K562 (cell line): ENCODE data around the gene MAGEA4. TPM values are rescaled to one million over a fixed set of nuclear protein-coding genes. Genes with fewer than 3 reads are reported as not detected.

Experiments used
- ATAC-seq: fragments of 200-7000 bp; cut with Tn5 transposase; 3 replicates; pipeline ENCODE4 v1.9.1; 2020; ENCODE audit warnings: moderate library complexity
- BruUV-seq: library from RNA; stranded (reverse); fragments of 400-500 nt; replicated peaks from 2 replicates; lab custom pipeline; 2021; lab: Mats Ljungman, UMichigan
- CTCF ChIA-PET: fragments of 300-600 bp; formaldehyde crosslinking; extraction: SDS; loops from one replicate; lab custom pipeline; 2021; ENCODE audit warnings: low intra/inter-chr PET ratio; lab: Yijun Ruan, JAX
- POLR2A ChIA-PET: fragments of 300-600, 350-650 bp; sonication (Branson Sonifier 250); formaldehyde crosslinking; extraction: SDS; loops from one replicate; lab custom pipeline; 2021; ENCODE audit warnings: antibody characterized with exemption, inconsistent platforms; lab: Yijun Ruan, JAX
- DNase-seq, 4 experiments: peaks; one replicate each; pipeline versions ENCODE4 v3.0.0 to v3.0.0-alpha.2; 2011 to 2018; ENCODE audit warnings: low spot score in 3 of 4, mixed read lengths in 3 of 4; ENCODE audit errors: extremely low read depth in 1 of 4
- FAIRE-seq: peaks from 2 replicates; lab custom pipeline; 2011; peaks lifted over from hg19 to GRCh38; lab: Jason Lieb, UNC
- H2AFZ ChIP-seq: 2 replicates; pipeline ENCODE4 v1.6.0; 2011; ENCODE audit warnings: low read depth, low read length, control low read depth, inconsistent platforms
- H3K27ac ChIP-seq: fragments of 200-600 bp; 3 replicates; pipeline ENCODE4 v1.8.0; 2011; ENCODE audit warnings: low read depth, mild to moderate bottlenecking, control low read depth, inconsistent platforms, low read length, moderate library complexity, mixed read lengths; ENCODE audit errors: extremely low read depth
- H3K27me3 ChIP-seq, 2 experiments: fragments of 300-600 bp in 1 of 2; 2 replicates in 1 of 2; 3 replicates in 1 of 2; pipeline versions ENCODE4 v1.6.0 to v1.8.0; 2011; ENCODE audit warnings: inconsistent platforms in 2 of 2, low read length in 2 of 2, mild to moderate bottlenecking in 1 of 2, mixed read lengths in 1 of 2, moderate library complexity in 1 of 2; ENCODE audit not compliant: control insufficient read depth in 2 of 2, insufficient read depth in 2 of 2
- H3K36me3 ChIP-seq: fragments of 300-600 bp; 3 replicates; pipeline ENCODE4 v1.8.0; 2011; ENCODE audit warnings: mild to moderate bottlenecking, low read length, inconsistent platforms; ENCODE audit not compliant: control insufficient read depth, insufficient read depth
- H3K4me1 ChIP-seq, 2 experiments: fragments of 200-600 bp in 1 of 2; replicated peaks in 1 of 2; 2 replicates in 1 of 2; 3 replicates in 1 of 2; pipeline versions ENCODE4 v1.5.1 to v1.8.0; 2011; ENCODE audit warnings: inconsistent platforms in 2 of 2, low read length in 2 of 2, mild to moderate bottlenecking in 1 of 2, mixed read lengths in 1 of 2, moderate library complexity in 1 of 2; ENCODE audit not compliant: control insufficient read depth in 2 of 2, insufficient read depth in 2 of 2
- H3K4me2 ChIP-seq: 2 replicates; pipeline ENCODE4 v1.6.1; 2011; ENCODE audit warnings: low read length, control low read depth, inconsistent platforms, mixed read lengths; ENCODE audit not compliant: insufficient read depth
- H3K4me3 ChIP-seq: fragments of 200-600 bp; sonication (generic), shearing (Covaris generic); 2 replicates; pipeline ENCODE4 v1.5.1; 2016; ENCODE audit warnings: control low read depth, inconsistent platforms
- H3K79me2 ChIP-seq: fragments of 200-600 bp; 3 replicates; pipeline ENCODE4 v1.8.0; 2011; ENCODE audit warnings: low read length, inconsistent platforms; ENCODE audit not compliant: control insufficient read depth, insufficient read depth
- H3K9ac ChIP-seq, 2 experiments: 2 replicates each; pipeline versions ENCODE4 v1.6.0 to v1.6.1; 2011; ENCODE audit warnings: low read depth in 2 of 2, low read length in 2 of 2, control low read depth in 1 of 2, inconsistent platforms in 1 of 2, mild to moderate bottlenecking in 1 of 2, mixed read lengths in 1 of 2; ENCODE audit not compliant: insufficient read depth in 1 of 2
- H3K9me1 ChIP-seq: one replicate; pipeline ENCODE4 v1.6.0; 2011; ENCODE audit warnings: inconsistent platforms, mild to moderate bottlenecking, low read length, moderate library complexity; ENCODE audit not compliant: control insufficient read depth, insufficient read depth
- H3K9me3 ChIP-seq: replicated peaks from 2 replicates; pipeline ENCODE4 v1.5.1; 2011; ENCODE audit warnings: low read depth, low read length, inconsistent platforms; ENCODE audit not compliant: control insufficient read depth, insufficient read depth
- H4K20me1 ChIP-seq: replicated peaks from 2 replicates; pipeline ENCODE4 v1.6.1; 2011; ENCODE audit warnings: low read length, inconsistent platforms, mixed read lengths; ENCODE audit not compliant: control insufficient read depth, insufficient read depth
- DMBX1 ChIP-seq: fragments of 250-450 bp; sonication (Bioruptor Pico); IDR thresholded peaks from 2 replicates; pipeline ENCODE4 v1.8.0; 2022; ENCODE audit warnings: inconsistent platforms, mild to moderate bottlenecking, moderate library complexity, borderline replicate concordance
- ETV6 ChIP-seq, 3 experiments: fragments of 150-350 bp in 1 of 3; sonication (generic) in 1 of 3; formaldehyde crosslinking in 1 of 3; IDR thresholded peaks; 2 replicates each; pipeline versions ENCODE4 v1.6.1 to v1.8.0; 2014 to 2022; ENCODE audit warnings: borderline replicate concordance in 2 of 3, low read depth in 2 of 3, antibody characterized with exemption in 1 of 3, low read length in 1 of 3, mild to moderate bottlenecking in 1 of 3, missing genetic modification reagents in 1 of 3
- FOXK1 ChIP-seq: sonication (generic); formaldehyde crosslinking; IDR thresholded peaks from 2 replicates; pipeline ENCODE4 v1.8.0; 2022; ENCODE audit warnings: missing genetic modification reagents, mild to moderate bottlenecking, borderline replicate concordance
- GMEB1 ChIP-seq: fragments of 250-450 bp; sonication (Bioruptor Pico); IDR thresholded peaks from 2 replicates; pipeline ENCODE4 v1.4.0; 2020; ENCODE audit warnings: mild to moderate bottlenecking
- GTF2F1 ChIP-seq: IDR thresholded peaks from 2 replicates; pipeline ENCODE4 v1.6.1; 2011; ENCODE audit warnings: low read depth, low read length, improper control_type of control experiment
- MIER1 ChIP-seq: fragments of 450-650 bp; IDR thresholded peaks from 2 replicates; pipeline ENCODE4 v1.6.1; 2016; ENCODE audit warnings: antibody characterized with exemption, mild to moderate bottlenecking, low read depth
- NFIX ChIP-seq: fragments of 250-450 bp; sonication (Bioruptor Pico); IDR thresholded peaks from 2 replicates; pipeline ENCODE4 v1.4.0; 2020; ENCODE audit warnings: low read depth, mild to moderate bottlenecking, moderate library complexity
- OTX1 ChIP-seq: fragments of 450-650 bp; formaldehyde crosslinking; IDR thresholded peaks from 2 replicates; pipeline ENCODE4 v1.4.0; 2022; ENCODE audit warnings: mild to moderate bottlenecking
- RCOR1 ChIP-seq, 2 experiments: IDR thresholded peaks; 2 replicates each; pipeline ENCODE4 v1.6.1; 2012; ENCODE audit warnings: low read depth in 2 of 2, low read length in 2 of 2, borderline replicate concordance in 1 of 2, improper control_type of control experiment in 1 of 2
- SMAD1 ChIP-seq: fragments of 150-350 bp; IDR thresholded peaks from 2 replicates; pipeline ENCODE4 v1.6.1; 2014; ENCODE audit warnings: low read length, low read depth; ENCODE audit not compliant: partially characterized antibody
- SMAD2 ChIP-seq: fragments of 150-350 bp; IDR thresholded peaks from 2 replicates; pipeline ENCODE4 v1.6.1; 2014; ENCODE audit warnings: low read depth, mild to moderate bottlenecking, low read length
- TRIM24 ChIP-seq, 2 experiments: fragments of 450-650 bp; IDR thresholded peaks; 2 replicates each; pipeline ENCODE4 v1.6.1; 2016
- TSHZ1 ChIP-seq: fragments of 250-450 bp; sonication (Bioruptor Pico); IDR thresholded peaks from 2 replicates; pipeline ENCODE4 v1.4.0; 2020; ENCODE audit warnings: mild to moderate bottlenecking, moderate library complexity
- USF2 ChIP-seq: sonication (generic); formaldehyde crosslinking; IDR thresholded peaks from 2 replicates; pipeline ENCODE4 v1.5.0; 2020; ENCODE audit warnings: missing genetic modification reagents
- ZNF217 ChIP-seq: sonication (generic); formaldehyde crosslinking; IDR thresholded peaks from 2 replicates; pipeline ENCODE4 v1.8.0; 2022; ENCODE audit warnings: mild to moderate bottlenecking, missing genetic modification reagents
- ZNF3 ChIP-seq: fragments of 250-450 bp; sonication (Bioruptor Pico); IDR thresholded peaks from 2 replicates; pipeline ENCODE4 v1.5.0; 2021; ENCODE audit warnings: mild to moderate bottlenecking, moderate library complexity
- ZNF384 ChIP-seq: IDR thresholded peaks from 2 replicates; pipeline ENCODE4 v1.6.1; 2012; ENCODE audit warnings: low read depth, low read length, improper control_type of control experiment
- ZSCAN32 ChIP-seq: fragments of 450-650 bp; formaldehyde crosslinking; IDR thresholded peaks from 2 replicates; pipeline ENCODE4 v1.4.0; 2020; ENCODE audit warnings: mild to moderate bottlenecking, moderate library complexity
- WGBS: fragments of 100-300 bp; shearing (Covaris generic); methylation state at CpG from one replicate; pipeline ENCODE4 v1.1.6; 2016; ENCODE audit warnings: low coverage, mixed read lengths; ENCODE audit not compliant: insufficient coverage; ENCODE audit errors: missing lambda C conversion rate; 5-methylcytosine and 5-hydroxymethylcytosine counted together
- in situ Hi-C: fragments of 300-500 bp; cut with MboI; formaldehyde crosslinking; loops from 4 replicates; pipeline ENCODE4 v1.15.0; 2018; ENCODE audit warnings: inconsistent platforms, mixed read lengths
- intact Hi-C: fragments of 100-400 bp; cut with micrococcal nuclease; formaldehyde crosslinking; loops from 2 replicates; pipeline ENCODE4 v1.14.2; 2022
- polyA plus RNA-seq, 8 experiments: library from polyadenylated mRNA; depleted of rRNA in 4 of 8; stranded (reverse) in 5 of 8; unstranded in 3 of 8; fragments of >200 nt; fragmentation: Nextera tagmentation in 2 of 8; fragmentation: Illumina TruSeq in 1 of 8; extraction: Ambion mirVana in 2 of 8; extraction: Trizol in 1 of 8; gene quantifications; 2 replicates each; pipeline versions ENCODE4 v1.2.1 to v1.2.3, GENCODE V29; 2011 to 2014; ENCODE audit warnings: inconsistent platforms in 1 of 8, missing spikeins in 1 of 8
- total RNA-seq, 7 experiments: library from RNA; depleted of rRNA in 6 of 7; stranded (reverse); fragments of >200 nt in 6 of 7; fragmentation: Illumina TruSeq in 2 of 7; extraction: Trizol in 2 of 7; gene quantifications; 2 replicates each; pipeline versions ENCODE4 v1.2.1 to v1.2.3, GENCODE V29; 2011 to 2021; ENCODE audit warnings: low replicate concordance in 1 of 7

Gene MAGEA4
- total and polyA plus RNA-seq, 9 of the 15 experiments (the other 6 are each of a cell fraction or from before 2014, with no cell fraction given), result 0.42 to 1.9 (median 0.69) TPM

GRCh38 chrX:151901826-151902225 is 10.9 kb upstream of the MAGEA4 start:
- no peak for DNase-seq
- no CpG with 5 or more reads among the region's 1 CpG for WGBS
- Histone ChIP-seq H3K79me2 (no peaks in the 10 kb centered on the region), H3K9ac (no peak overlapping the region), H3K27me3 (no peaks in the 10 kb centered on the region), H4K20me1 (no peaks in the 10 kb centered on the region), H3K4me3 (no peak overlapping the region), H3K9me3 (no peaks in the 10 kb centered on the region), H3K36me3 (no peaks in the 10 kb centered on the region), H3K9me1 (no peaks in the 10 kb centered on the region), H2AFZ (no peak overlapping the region), H3K4me2 (no peak overlapping the region), H3K4me1 (peaks cover 0 to 5% of the 10 kb centered on the region in 2 experiments; a peak in 2 of 5 replicates), H3K27ac (no peak overlapping the region)
- in situ Hi-C loops, result no loop called here
- CTCF ChIA-PET, result interaction anchor here (0.6 kb wide), 1 partner anchor 78 kb away, joined by 3 read pairs; no protein-coding TSS in a partner anchor
- BruUV-seq, result no TSS peak
- ATAC-seq, result no peak; the same call in 2 of the 3 replicates
- no peak for FAIRE-seq
- intact Hi-C loops, result no loop called here
- POLR2A ChIA-PET, result interaction anchor here (0.6 kb wide), 1 partner anchor 169 kb away, joined by 4 read pairs; no protein-coding TSS in a partner anchor
- TF ChIP-seq ZSCAN32 (CRISPR knock-in tag) (no peak), TSHZ1 (CRISPR knock-in tag) (no peak), USF2 (CRISPR knock-in tag) (no peak), ZNF3 (CRISPR knock-in tag) (no peak), SMAD1 (no peak), TRIM24 (IDR thresholded peaks at IDR 0.05) (no peak), MIER1 (no peak), OTX1 (CRISPR knock-in tag) (no peak), ZNF217 (CRISPR knock-in tag) (no peak), GMEB1 (CRISPR knock-in tag) (no peak), ETV6 (IDR thresholded peaks at IDR 0.05; ENCODE audit: borderline replicate concordance in 1 of 2, low read depth in 2 of 2, low read length in 1 of 2) (no peak), ETV6 (CRISPR knock-in tag; IDR thresholded peaks at IDR 0.05; ENCODE audit: borderline replicate concordance) (no peak), RCOR1 (IDR thresholded peaks at IDR 0.05; ENCODE audit: borderline replicate concordance in 1 of 2, low read depth in 2 of 2, low read length in 2 of 2) (no peak), FOXK1 (CRISPR knock-in tag) (no peak), GTF2F1 (no peak), NFIX (CRISPR knock-in tag) (no peak), ZNF384 (no peak), DMBX1 (CRISPR knock-in tag) (no peak), SMAD2 (no peak)
